Measurements from ENCODE around the gene PJVK.

DNA sequence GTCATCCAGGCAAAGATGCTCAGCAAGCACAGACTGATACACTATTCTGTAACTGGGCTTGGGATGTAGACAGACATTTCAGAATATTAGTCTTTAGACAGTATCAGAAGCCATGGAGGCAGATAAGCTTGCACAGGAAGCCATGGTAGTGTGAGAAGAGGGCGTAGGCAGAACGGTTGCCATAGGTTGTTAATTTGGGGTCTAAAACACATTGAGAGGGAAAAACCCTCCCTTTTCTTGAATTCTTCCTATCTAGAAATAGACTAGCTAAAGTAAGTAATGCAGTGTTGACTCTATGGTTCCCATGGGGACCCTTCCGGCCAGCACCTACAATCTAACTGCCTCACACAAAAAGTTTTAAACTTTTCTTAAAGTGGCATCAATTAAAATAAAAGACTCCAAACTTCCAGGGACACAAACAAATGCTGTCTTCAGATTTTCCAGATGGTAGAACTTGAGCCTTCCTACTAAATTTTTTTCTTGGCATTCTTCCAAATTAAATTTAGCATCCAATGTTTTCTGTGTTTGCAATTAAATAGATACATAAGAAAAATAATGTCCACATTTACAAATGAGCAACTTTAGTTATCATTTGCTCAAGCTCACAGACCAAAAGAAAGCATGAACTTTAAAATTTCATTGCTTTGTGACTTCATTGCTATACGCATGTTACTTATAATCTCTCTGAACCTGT, 2.1 kb upstream of the PJVK start:
- TF ChIP-seq, protein P1, sequence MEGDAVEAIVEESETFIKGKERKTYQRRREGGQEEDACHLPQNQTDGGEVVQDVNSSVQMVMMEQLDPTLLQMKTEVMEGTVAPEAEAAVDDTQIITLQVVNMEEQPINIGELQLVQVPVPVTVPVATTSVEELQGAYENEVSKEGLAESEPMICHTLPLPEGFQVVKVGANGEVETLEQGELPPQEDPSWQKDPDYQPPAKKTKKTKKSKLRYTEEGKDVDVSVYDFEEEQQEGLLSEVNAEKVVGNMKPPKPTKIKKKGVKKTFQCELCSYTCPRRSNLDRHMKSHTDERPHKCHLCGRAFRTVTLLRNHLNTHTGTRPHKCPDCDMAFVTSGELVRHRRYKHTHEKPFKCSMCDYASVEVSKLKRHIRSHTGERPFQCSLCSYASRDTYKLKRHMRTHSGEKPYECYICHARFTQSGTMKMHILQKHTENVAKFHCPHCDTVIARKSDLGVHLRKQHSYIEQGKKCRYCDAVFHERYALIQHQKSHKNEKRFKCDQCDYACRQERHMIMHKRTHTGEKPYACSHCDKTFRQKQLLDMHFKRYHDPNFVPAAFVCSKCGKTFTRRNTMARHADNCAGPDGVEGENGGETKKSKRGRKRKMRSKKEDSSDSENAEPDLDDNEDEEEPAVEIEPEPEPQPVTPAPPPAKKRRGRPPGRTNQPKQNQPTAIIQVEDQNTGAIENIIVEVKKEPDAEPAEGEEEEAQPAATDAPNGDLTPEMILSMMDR (conservative IDR thresholded peaks at IDR 0.05; ENCODE audit: low read depth in 2 of 2), result no peak
- TF ChIP-seq EZH2phosphoT487 (IDR thresholded peaks at IDR 0.05; ENCODE audit: unreplicated experiment), result no peak
- no peak for TF ChIP-seq EZH2 (IDR thresholded peaks at IDR 0.05; ENCODE audit: low read depth, unreplicated experiment)
- no peak for TF ChIP-seq POLR2AphosphoS5 (IDR thresholded peaks at IDR 0.05; ENCODE audit: low read depth)
- TF ChIP-seq, protein P2, sequence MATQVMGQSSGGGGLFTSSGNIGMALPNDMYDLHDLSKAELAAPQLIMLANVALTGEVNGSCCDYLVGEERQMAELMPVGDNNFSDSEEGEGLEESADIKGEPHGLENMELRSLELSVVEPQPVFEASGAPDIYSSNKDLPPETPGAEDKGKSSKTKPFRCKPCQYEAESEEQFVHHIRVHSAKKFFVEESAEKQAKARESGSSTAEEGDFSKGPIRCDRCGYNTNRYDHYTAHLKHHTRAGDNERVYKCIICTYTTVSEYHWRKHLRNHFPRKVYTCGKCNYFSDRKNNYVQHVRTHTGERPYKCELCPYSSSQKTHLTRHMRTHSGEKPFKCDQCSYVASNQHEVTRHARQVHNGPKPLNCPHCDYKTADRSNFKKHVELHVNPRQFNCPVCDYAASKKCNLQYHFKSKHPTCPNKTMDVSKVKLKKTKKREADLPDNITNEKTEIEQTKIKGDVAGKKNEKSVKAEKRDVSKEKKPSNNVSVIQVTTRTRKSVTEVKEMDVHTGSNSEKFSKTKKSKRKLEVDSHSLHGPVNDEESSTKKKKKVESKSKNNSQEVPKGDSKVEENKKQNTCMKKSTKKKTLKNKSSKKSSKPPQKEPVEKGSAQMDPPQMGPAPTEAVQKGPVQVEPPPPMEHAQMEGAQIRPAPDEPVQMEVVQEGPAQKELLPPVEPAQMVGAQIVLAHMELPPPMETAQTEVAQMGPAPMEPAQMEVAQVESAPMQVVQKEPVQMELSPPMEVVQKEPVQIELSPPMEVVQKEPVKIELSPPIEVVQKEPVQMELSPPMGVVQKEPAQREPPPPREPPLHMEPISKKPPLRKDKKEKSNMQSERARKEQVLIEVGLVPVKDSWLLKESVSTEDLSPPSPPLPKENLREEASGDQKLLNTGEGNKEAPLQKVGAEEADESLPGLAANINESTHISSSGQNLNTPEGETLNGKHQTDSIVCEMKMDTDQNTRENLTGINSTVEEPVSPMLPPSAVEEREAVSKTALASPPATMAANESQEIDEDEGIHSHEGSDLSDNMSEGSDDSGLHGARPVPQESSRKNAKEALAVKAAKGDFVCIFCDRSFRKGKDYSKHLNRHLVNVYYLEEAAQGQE (IDR thresholded peaks at IDR 0.05; ENCODE audit: unreplicated experiment), result no peak
- TF ChIP-seq NANOG (IDR thresholded peaks at IDR 0.05; ENCODE audit: borderline replicate concordance), result no peak
- TF ChIP-seq CREB1 (CRISPR knock-in tag; IDR thresholded peaks at IDR 0.05; ENCODE audit: low read depth), result no peak
- TF ChIP-seq JUNB (IDR thresholded peaks at IDR 0.05; ENCODE audit: unreplicated experiment), result no peak
- TF ChIP-seq ZNF331 (CRISPR knock-in tag; IDR thresholded peaks at IDR 0.05; ENCODE audit: low read depth), result no peak
- no peak for TF ChIP-seq STAT1 (IDR thresholded peaks at IDR 0.05; ENCODE audit: unreplicated experiment)

Data from GM23338 (cell line).